ENCODE measurements around the gene MED29.

DNA sequence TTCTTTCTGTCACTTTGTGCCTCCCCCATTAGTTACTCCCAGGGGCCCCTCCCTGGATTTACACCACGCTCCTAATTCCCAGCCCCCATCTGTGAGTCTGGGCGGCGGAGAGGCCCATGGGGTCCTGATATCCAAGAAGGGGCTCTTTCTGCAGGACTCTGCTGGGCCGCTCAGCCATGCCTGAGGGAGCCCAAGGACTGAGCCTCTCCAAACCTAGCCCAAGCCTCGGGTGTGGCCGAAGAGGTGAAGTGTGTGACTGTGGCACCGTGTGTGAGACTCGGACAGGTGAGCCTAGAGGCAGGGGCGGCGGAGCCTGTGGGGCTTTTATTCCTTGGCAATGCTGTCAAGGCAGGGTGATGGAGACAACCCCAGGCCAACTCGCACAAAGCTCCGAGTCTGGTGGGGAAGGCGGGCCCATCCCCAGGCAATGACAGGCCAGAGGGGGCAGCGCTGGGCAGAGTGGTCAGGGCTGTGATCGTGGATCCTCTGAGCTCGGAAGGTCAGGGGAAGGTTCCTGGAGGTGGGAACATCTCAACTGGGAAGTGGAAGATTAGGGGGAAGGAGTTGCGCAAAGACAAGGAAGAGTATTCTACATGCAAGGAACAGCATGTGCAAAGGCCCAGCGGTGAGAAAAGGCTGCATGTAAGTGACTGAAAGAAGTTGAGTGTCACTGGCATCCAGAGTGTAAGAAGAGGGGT lies 22.9 kb downstream of the MED29 start:
- TF ChIP-seq, protein P1, sequence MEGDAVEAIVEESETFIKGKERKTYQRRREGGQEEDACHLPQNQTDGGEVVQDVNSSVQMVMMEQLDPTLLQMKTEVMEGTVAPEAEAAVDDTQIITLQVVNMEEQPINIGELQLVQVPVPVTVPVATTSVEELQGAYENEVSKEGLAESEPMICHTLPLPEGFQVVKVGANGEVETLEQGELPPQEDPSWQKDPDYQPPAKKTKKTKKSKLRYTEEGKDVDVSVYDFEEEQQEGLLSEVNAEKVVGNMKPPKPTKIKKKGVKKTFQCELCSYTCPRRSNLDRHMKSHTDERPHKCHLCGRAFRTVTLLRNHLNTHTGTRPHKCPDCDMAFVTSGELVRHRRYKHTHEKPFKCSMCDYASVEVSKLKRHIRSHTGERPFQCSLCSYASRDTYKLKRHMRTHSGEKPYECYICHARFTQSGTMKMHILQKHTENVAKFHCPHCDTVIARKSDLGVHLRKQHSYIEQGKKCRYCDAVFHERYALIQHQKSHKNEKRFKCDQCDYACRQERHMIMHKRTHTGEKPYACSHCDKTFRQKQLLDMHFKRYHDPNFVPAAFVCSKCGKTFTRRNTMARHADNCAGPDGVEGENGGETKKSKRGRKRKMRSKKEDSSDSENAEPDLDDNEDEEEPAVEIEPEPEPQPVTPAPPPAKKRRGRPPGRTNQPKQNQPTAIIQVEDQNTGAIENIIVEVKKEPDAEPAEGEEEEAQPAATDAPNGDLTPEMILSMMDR (IDR thresholded peaks at IDR 0.05): peak in 1 of 6 experiments; percentile 11
- TF ChIP-seq POLR2A (IDR thresholded peaks at IDR 0.05): no peak

Data from adrenal gland (tissue), 5 donors.